Peyer's patch (tissue), 4 donors: Measurements from ENCODE around the gene KCNMA1. TPM values are rescaled to one million over a fixed set of nuclear protein-coding genes. Genes with fewer than 3 reads are reported as not detected.
"Not testable (repeated sequence)": the region's sequence is repeated elsewhere in the genome, so short reads cannot be mapped to it uniquely, and the experiment has no call there.

Experiments
- DNase-seq, 3 donors: peaks; one replicate each; pipeline ENCODE4 v3.0.0-alpha.2; 2017 to 2019
- H3K27ac ChIP-seq, 4 donors: fragments of 200-600 bp; sonication (generic); one replicate each; pipeline ENCODE4 v1.5.1; 2016 to 2019
- H3K27me3 ChIP-seq, 2 donors: fragments of 200-600 bp; sonication (generic); one replicate each; pipeline ENCODE4 v1.5.1; 2019
- H3K36me3 ChIP-seq, 3 donors: fragments of 200-600 bp; sonication (generic); one replicate each; pipeline ENCODE4 v1.5.1; 2016 to 2019
- H3K4me1 ChIP-seq, 4 donors: fragments of 200-600 bp; sonication (generic); one replicate each; pipeline ENCODE4 v1.5.1; 2016 to 2019
- H3K4me3 ChIP-seq, 4 donors: fragments of 200-600 bp; sonication (generic); 1 replicate in 3 of 4; 2 replicates in 1 of 4; pipeline ENCODE4 v1.5.1; 2016 to 2019; ENCODE audit warnings: mild to moderate bottlenecking in 1 of 4
- H3K9me3 ChIP-seq, 4 donors: fragments of 200-600 bp; sonication (generic); one replicate each; pipeline ENCODE4 v1.5.1; 2016 to 2019; ENCODE audit warnings: mild to moderate bottlenecking in 1 of 4
- POLR2A ChIP-seq, 2 donors: fragments of 450-650 bp; IDR thresholded peaks; one replicate each; pipeline ENCODE4 v1.5.1; 2017; ENCODE audit warnings: antibody characterized with exemption in 2 of 2, mild to moderate bottlenecking in 2 of 2, moderate library complexity in 2 of 2
- total RNA-seq, 4 donors: library from RNA; depleted of rRNA; stranded (reverse); fragments of >200 nt; gene quantifications; one replicate each; pipeline ENCODE4 v1.1.0, GENCODE V29; 2016
- TF ChIP-seq, protein P1 (sequence below), 6 experiments: fragments of 450-650 bp in 4 of 6; fragments of 200-600 bp in 2 of 6; sonication (generic) in 1 of 6; IDR thresholded peaks; one replicate each; pipeline ENCODE4 v1.5.1; 2017 to 2019; ENCODE audit warnings: antibody characterized with exemption in 6 of 6, mild to moderate bottlenecking in 3 of 6, moderate library complexity in 1 of 6

Gene KCNMA1
- total RNA-seq, 4 donors from 2014 or later = 17.8 to 29.1 (median 23.9) TPM

DNA sequence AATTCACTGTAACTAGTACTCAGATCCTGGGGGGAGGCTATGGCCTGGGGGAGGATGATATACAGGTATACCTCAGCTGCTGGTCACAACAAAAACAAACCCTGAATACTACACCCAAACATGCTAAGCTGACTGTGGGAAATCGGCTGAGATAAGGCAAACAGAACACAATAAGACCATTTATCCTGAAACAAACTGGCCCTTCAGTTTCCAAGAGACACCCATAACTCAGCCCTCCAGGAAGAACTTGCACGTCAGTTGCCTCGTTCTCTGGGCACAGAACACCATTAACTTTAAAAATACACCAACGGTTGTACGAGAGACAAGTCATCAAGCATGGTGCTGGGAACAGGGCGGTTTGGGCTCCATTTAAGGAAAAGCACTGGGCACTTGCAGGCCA lies 24.1 kb upstream of the KCNMA1 start:
- Histone ChIP-seq H3K27ac (no peak overlapping the region), H3K9me3 (no peaks in the 10 kb centered on the region), H3K27me3 (no peaks in the 10 kb centered on the region), H3K4me1 (no peaks in the 10 kb centered on the region), H3K36me3 (no peaks in the 10 kb centered on the region), H3K4me3 (no peak overlapping the region)
- TF ChIP-seq, protein P1, sequence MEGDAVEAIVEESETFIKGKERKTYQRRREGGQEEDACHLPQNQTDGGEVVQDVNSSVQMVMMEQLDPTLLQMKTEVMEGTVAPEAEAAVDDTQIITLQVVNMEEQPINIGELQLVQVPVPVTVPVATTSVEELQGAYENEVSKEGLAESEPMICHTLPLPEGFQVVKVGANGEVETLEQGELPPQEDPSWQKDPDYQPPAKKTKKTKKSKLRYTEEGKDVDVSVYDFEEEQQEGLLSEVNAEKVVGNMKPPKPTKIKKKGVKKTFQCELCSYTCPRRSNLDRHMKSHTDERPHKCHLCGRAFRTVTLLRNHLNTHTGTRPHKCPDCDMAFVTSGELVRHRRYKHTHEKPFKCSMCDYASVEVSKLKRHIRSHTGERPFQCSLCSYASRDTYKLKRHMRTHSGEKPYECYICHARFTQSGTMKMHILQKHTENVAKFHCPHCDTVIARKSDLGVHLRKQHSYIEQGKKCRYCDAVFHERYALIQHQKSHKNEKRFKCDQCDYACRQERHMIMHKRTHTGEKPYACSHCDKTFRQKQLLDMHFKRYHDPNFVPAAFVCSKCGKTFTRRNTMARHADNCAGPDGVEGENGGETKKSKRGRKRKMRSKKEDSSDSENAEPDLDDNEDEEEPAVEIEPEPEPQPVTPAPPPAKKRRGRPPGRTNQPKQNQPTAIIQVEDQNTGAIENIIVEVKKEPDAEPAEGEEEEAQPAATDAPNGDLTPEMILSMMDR (IDR thresholded peaks at IDR 0.05) = no peak
- TF ChIP-seq POLR2A (IDR thresholded peaks at IDR 0.05) = no peak
- DNase-seq = no peak

DNA sequence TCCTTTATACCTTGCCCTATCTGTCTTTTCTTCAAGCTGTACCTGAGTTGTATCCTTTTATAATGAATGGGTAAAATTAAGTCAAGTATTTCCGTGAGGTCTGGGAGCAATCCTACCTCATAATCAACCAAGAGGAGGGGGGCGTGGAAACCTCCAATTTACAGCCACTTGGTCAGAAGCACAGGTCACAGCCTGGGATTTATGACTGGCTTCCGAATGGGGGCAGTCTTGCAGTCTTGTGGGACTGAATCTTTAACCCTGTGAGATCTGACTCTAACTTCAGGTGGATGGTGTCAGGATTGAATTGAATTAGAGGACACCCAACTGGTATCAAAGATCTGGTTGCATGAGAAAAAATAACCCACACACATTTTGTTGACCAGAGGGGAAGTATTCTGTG lies 23.5 kb upstream of the KCNMA1 start:
- no peak overlapping the region for H3K4me3 ChIP-seq

DNA sequence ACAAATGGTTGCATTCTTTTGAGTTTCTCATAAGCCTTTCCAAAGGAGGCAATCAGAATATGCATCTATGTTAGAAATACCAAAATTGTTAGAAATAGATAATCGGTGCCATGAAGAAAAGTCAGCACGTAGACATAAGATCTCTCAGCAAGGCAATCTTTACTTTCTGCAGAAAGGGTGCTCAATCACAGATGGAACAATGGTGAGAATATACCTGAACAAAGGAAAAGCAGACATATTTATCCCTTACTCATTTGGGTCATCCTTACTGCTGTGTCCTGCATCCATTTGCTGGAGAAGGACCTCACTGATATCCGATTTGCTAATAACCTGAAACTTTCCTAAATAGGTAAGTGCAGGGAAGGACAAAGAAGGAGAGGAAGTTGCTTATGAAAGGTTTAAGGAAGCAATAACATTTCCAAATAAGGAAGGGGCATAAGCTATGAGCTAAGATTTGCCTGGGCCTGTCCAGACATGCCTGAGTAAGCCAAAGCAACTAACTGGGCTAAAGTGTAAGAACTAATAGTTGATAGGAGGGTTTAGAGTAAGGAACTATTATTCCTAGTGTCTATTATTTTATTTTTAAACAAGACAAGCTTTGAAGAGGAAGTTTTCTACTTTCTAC lies 21.6 kb upstream of the KCNMA1 start:
- H3K27me3 ChIP-seq, DNase-seq, H3K27ac ChIP-seq, H3K4me3 ChIP-seq, H3K9me3 ChIP-seq, H3K4me1 ChIP-seq, H3K36me3 ChIP-seq: not testable (repeated sequence)

More for the DNA sequence above, 23.5 kb upstream of the KCNMA1 start:
- Histone ChIP-seq H3K27me3 (no peaks in the 10 kb centered on the region), H3K36me3 (no peaks in the 10 kb centered on the region), H3K4me1 (no peaks in the 10 kb centered on the region), H3K9me3 (no peaks in the 10 kb centered on the region), H3K27ac (no peak overlapping the region)
- TF ChIP-seq, protein P1 (IDR thresholded peaks at IDR 0.05) = no peak
- TF ChIP-seq POLR2A (IDR thresholded peaks at IDR 0.05) = no peak
- no peak for DNase-seq

DNA sequence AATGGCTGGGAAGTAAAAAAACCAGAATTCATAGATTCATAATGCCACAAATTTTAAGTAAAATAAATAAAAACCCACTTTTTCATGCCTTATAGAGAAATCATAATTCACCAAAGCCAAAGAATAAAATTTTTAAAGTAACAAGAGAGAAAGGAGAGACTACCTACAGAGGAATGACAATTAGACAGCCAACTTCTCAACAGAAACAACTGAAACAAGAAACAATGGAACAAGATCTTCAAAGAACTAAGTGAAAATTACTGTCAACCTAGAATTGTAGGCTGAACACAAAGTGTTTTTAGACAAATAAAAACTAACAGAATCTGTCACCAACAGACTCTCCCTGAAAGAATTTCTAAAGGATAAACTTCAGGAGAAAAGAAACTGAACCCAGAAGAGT lies 15.6 kb upstream of the KCNMA1 start:
- H3K36me3 ChIP-seq = no peaks in the 10 kb centered on the region

DNA sequence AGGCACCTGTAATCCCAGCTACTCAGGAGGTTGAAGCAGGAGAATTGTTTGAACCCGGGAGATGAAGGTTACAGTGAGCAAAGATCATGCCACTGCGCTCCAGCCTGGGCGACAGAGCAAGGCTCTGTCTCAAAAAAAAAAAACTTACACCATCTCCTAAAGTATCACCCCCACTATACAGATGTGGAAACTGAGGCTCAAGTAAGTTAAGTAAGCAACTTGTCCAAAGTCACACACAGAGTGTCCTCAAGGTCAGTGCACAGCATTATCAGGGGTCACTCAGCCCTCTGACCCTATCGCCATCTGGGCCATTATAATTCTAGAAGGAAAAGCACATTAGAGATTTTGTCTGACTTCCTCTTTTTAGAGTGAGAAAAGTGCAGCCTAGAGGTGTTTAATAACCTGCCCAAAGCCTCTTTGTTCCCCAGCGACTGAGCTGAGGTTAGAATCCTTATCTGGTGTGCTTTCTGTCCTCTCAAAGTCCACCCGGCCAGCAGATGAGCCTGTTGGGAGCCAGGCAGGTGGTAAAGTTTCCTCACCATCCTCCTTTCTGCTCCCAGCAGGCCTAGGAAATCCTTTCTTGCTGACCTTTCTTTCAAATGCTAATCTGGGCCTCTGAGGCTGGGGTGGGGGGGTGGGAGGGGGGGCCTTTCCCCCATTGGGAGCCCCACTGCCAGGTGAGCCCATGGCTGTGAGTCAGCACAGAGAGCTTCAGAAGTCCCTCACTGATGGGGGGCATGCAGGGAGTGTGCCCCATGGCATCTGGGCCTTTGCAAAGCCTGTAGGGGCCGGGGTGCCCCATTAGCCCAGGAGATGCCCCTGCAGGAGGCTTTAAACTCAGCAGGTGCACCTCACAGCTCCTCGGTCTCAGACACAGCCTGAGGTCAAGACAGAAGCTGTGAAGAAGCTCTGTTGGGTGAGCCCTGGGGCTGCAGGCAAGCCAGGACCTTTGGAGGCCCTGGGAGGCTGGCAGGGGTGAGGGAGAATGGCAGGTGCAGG lies 12.0 kb upstream of the KCNMA1 start:
- Histone ChIP-seq H3K27ac (no peak overlapping the region), H3K4me3 (no peak overlapping the region), H3K9me3 (peaks cover 0 to 5% (median 0%) of the 10 kb centered on the region in 4 donors), H3K36me3 (no peaks in the 10 kb centered on the region), H3K27me3 (no peaks in the 10 kb centered on the region), H3K4me1 (no peaks in the 10 kb centered on the region)
- DNase-seq = peak in 1 of 3 donors; percentile 50
- TF ChIP-seq, protein P1 (IDR thresholded peaks at IDR 0.05) = no peak
- no peak for TF ChIP-seq POLR2A (IDR thresholded peaks at IDR 0.05)

More for the DNA sequence above, 15.6 kb upstream of the KCNMA1 start:
- no peaks in the 10 kb centered on the region for H3K4me1 ChIP-seq
- H3K27me3 ChIP-seq = no peaks in the 10 kb centered on the region
- TF ChIP-seq, protein P1 (IDR thresholded peaks at IDR 0.05) = no peak
- TF ChIP-seq POLR2A (IDR thresholded peaks at IDR 0.05) = no peak
- no peak overlapping the region for H3K4me3 ChIP-seq
- H3K9me3 ChIP-seq = peaks cover 0 to 5% (median 0%) of the 10 kb centered on the region in 4 donors
- DNase-seq = no peak
- H3K27ac ChIP-seq = no peak overlapping the region

DNA sequence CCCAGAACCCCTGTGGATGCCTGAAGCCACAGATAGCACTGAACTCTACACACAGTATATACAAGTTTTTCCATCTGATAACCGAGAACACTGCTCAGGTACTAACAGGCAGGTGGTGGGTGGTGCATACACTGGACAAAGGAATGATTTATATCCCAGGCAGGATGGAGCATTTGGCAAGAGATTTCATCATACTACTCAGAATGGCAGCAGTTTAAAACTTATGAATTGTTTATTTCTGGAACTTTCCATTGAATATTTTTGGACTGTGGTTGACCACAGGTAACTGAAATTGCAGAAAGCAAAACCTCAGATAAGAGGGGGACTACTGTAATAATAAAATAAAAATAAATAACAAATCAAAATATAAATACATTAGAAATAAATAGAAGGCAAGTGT lies 10.9 kb upstream of the KCNMA1 start:
- H3K9me3 ChIP-seq = peaks cover 0 to 5% (median 0%) of the 10 kb centered on the region in 4 donors
- H3K4me3 ChIP-seq = no peak overlapping the region
- TF ChIP-seq, protein P1 (IDR thresholded peaks at IDR 0.05) = no peak
- TF ChIP-seq POLR2A (IDR thresholded peaks at IDR 0.05) = no peak
- H3K27me3 ChIP-seq = no peaks in the 10 kb centered on the region
- DNase-seq = no peak
- H3K4me1 ChIP-seq = no peaks in the 10 kb centered on the region
- no peak overlapping the region for H3K27ac ChIP-seq
- H3K36me3 ChIP-seq = no peaks in the 10 kb centered on the region
